IPS DF 19.7 (cell line): ENCODE measurements around the gene KDM3A.

Source experiments
- DNase-seq: peaks from one replicate; pipeline ENCODE4 v3.0.0-alpha.2; 2013; ENCODE audit warnings: low read depth, low spot score

KDM3A gene, protein sequence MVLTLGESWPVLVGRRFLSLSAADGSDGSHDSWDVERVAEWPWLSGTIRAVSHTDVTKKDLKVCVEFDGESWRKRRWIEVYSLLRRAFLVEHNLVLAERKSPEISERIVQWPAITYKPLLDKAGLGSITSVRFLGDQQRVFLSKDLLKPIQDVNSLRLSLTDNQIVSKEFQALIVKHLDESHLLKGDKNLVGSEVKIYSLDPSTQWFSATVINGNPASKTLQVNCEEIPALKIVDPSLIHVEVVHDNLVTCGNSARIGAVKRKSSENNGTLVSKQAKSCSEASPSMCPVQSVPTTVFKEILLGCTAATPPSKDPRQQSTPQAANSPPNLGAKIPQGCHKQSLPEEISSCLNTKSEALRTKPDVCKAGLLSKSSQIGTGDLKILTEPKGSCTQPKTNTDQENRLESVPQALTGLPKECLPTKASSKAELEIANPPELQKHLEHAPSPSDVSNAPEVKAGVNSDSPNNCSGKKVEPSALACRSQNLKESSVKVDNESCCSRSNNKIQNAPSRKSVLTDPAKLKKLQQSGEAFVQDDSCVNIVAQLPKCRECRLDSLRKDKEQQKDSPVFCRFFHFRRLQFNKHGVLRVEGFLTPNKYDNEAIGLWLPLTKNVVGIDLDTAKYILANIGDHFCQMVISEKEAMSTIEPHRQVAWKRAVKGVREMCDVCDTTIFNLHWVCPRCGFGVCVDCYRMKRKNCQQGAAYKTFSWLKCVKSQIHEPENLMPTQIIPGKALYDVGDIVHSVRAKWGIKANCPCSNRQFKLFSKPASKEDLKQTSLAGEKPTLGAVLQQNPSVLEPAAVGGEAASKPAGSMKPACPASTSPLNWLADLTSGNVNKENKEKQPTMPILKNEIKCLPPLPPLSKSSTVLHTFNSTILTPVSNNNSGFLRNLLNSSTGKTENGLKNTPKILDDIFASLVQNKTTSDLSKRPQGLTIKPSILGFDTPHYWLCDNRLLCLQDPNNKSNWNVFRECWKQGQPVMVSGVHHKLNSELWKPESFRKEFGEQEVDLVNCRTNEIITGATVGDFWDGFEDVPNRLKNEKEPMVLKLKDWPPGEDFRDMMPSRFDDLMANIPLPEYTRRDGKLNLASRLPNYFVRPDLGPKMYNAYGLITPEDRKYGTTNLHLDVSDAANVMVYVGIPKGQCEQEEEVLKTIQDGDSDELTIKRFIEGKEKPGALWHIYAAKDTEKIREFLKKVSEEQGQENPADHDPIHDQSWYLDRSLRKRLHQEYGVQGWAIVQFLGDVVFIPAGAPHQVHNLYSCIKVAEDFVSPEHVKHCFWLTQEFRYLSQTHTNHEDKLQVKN (N-terminal part only)

DNA sequence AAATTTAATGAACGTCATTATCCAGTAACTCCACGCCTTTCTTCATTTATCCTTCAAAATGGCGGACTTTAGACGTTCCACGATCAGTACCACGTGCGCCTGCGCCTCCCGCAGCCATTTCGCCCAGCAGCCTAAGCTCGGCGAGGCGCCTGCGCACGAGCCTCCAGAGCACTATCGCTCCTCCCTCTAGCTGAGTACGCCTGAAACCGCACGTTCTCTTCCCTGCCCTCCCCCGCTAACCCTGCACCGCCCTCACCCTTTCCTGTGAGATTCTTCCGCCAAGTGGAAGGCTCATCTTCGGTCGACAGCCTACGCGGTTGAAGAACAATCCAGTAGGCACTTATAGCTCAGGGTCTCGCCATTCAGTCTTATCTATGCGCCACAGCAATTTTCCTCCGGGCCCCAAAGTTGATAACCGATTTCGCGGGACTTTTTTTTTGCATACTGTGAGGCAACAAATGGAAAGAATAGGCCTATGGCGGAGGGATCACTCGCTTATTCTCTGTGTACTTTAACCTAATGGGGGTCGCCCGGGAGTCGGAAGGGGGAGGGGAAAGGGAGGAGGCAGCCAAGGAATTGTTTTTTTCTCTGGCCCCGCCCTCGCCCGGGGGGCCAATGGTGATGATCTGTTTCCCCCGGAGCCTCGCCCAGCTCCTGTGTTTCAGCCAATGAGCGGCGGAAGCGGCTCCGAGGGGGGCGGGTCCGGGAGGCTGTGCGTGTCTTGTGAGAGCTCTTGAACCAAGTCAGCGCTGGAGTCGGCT is at the start of gene KDM3A:
Gene KDM3A (plus strand): TSS at position 741 of the 761 bp plus-strand sequence. CDS start 677 bp downstream, outside the sequence.
- peak; percentile 97 for DNase-seq

DNA sequence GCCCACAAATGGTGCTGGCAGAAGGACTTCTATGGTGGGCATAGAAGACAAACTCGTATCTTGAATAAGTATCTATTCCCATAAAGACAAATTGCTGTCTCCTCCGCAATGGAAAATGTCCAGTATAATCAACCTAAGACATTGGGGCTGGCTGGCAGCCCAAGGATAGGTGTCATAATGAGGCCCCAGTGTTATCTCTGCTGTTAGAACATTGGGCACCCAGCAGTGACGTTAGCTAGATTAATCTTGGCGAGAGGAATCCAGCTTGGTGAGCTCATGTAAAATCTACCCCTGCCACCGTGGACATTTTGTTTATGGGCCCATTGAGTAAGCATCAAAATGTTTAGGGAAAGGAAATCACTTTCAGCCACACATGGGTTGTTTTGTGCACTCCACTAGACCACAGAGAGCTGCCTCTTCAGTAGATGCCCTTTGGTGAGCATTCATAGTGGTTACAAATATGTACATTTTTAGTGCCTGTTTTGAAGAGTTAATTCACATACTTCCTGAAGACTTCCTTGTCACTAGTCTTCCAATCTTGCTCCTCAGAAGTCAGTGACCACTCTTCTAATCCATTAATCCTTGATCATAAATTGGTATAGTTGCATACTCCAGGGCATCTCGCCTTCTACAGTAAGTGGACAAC is 48.2 kb upstream of the KDM3A start:
- no peak for DNase-seq

DNA sequence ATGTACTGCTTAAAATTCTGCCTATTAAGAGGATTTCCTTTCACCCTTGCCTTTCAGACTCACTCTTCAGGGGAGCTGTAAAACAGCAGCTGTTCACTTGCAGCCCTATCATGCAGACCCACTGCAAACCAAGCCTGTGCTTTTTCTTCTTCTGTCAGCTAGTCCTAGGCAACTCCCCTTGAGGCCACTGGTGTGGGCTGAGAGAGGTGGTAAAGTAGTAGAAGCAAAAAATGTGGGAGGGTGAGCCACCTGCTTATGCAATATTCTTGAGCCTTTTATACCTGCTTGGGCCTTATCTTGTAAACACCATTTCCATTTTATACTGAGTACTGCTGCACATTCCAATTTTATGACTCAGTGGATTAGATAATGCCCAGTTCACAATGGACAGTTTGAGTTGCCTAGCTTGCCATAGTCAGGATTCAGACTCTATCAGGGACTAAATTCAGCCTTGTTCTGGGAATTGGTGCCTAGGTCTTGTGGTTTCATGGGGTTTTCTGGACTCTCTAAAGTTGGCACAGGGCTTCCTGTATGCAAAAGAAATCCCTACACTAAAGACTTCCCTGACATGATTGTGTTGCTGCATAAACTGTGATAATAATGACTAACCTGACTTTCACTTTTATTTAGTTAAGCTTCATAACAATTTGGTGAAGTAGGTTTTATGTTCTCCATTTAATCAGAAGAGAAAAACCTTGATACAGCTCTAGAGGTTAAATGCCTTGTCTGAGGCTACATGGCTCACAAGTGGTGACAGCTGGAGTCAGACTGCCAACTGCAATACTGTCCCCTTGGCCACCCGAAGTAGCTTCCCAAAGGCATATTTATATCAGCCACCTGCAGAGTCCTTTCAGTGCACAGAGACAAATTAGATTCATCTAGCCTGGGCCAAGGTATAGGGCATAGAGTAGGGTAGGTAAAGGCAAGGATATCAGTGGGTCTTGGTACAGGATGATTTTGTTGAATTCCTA is 47.4 kb upstream of the KDM3A start:
- DNase-seq: no peak

DNA sequence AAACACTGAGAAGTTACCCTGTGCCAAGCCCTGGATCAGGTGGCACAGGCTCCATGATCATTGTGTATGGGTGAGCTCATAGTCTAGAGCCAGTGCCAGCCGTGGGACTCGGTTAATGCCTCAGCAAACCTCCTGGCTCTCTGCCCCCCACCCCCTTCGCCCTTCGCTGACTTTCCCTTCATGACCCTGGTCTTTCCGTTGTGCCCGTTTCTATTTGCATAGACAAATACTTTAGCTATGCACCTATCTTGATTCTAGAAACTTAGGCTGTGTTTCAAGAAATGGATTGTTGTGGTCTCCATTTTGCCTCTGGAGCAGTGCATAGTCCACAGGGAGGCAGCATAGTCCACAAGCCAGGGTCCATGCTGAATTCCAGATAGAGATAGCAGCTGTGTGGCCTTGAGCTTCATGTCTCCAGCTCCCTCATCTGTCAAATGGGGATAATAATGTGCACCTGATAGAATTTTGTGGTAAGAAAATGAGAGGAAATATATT is 44.8 kb upstream of the KDM3A start:
- no peak for DNase-seq

DNA sequence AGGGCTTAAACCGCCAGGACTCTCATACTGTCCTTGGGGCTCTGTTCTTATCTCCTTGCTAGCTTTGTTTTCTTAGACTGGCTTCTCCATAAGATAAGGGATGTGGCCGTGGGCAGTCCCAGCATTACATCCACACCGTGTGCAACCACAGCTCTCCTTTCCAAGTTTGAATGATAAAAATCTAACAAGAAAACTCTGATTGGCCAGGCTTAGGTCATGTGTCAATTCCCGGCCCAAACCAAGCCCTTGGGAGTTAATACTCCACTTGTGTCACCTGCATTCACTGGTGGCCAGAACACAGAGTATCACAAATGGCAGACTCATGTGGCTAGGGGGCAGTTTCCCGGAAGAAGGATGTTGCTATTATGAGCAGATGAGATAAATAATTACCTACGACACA is 43.2 kb upstream of the KDM3A start:
- DNase-seq: no peak

DNA sequence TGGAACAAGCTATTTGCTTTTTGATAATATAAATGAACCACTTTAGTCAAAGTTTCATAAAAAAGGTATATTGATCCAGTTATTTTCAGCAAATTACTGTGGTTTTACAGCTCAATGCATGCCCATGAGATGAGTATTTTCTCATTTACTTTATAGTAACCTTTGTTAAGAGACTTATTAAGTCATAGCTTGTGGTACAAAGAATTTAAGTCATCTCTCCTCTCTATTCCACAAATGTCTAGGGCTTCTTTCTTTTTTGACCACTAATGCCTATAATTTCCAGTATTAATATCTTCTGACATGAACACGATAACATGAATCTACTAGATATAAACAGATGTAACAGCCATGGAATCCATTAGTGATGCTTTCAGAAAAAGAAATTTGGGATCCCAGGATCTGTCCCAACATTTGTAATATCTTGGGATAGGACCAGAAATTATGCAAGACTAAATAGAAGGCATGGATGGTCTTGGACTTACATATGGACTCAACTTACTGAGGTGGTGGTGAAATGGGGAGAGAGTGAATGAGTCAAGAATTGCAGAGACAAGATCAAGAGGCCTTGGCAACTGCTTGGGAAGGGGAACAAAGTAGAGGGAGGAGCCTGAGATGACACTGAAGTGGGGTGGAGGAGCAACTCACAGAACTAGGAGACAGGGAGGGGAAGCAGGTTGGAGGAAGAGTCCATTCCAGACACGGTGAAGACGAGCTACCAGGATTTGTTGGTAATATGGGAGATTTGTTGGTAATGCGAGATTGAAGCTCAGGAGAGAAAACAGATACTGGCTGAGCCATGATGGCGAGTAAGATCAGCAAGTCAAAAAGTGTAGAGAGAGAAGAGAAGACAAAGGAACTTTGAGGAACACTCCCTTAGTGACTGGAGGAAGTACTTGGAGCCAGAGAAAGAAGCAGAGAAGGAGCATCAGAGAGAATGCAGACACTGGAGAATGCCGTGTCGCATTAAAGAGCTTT is 42.4 kb upstream of the KDM3A start:
- DNase-seq: no peak

DNA sequence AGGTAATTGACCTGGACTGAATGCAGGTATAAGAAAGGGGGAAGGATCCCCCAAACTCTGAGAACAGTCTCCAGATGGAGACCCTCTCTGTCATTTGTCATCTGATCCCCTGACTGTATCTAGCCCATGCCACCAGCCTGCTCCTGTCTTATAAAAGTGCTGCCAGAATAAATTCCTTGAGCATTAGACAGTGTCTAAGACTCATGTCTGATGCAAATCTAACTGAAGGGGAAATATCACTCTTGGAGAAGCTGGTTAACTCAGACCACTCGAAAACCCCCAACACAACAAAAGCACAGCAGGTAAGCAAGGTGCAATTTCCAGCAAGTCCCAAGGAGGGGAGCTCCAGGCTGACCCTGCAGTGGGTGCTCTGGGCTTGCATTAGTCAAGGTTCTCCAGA is 40.9 kb upstream of the KDM3A start:
- no peak for DNase-seq

DNA sequence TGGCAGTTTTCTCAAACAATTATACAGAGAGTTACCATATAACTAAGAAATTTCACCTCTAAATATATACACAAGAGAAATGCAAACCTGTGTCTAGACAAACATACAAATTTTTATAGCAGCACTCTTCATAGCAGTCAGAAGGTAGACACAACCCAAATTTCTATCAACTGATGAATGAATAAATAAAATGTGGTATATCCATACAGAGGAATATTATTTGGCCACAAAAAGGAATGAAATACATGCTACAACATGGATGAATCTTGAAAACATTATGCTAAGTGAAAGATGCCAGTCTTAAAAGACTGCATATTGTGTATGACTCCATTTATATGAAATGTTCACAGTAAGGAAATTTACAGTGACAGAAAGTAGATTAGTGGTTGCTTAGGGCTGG is 30.6 kb upstream of the KDM3A start:
- no peak for DNase-seq

DNA sequence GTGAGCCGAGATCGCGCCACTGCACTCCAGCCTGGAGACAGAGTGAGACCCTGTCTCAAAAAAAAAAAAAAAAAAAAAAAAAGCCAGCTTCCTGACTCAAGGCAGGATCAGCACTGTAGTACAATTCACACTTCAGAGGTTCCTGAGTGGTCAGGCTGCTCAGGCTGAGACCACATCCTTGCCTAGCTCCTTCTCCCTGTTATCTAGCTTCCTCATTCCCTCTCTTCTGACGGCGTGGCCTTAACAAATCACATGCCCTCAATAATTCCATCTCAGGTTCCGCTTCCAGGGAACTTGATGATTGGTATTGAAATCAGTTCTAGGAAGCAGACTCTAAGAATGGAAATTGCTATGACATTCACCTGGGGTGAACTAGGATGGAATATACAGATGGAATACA is 29.8 kb upstream of the KDM3A start:
- no peak for DNase-seq

DNA sequence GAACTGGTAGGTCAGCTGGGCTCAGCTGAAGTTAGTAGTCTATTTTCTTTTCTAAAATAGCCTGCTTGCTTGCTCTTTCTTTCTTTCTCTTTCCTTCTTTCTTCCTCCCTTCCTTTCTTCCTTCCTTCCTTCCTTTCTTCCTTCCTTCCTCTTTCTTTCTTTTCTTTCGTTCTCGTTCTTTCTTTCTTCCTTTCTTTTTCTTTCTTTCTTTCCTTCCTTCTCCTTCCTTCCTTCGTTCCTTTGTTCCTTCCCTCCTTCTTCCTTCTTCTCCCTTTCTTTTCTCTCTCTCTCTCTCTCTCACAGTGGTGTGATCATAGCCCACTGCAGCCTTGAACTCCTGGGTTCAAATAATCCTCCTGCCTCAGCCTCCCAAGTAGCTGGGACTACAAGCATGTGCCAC is 29.2 kb upstream of the KDM3A start:
- no peak for DNase-seq

DNA sequence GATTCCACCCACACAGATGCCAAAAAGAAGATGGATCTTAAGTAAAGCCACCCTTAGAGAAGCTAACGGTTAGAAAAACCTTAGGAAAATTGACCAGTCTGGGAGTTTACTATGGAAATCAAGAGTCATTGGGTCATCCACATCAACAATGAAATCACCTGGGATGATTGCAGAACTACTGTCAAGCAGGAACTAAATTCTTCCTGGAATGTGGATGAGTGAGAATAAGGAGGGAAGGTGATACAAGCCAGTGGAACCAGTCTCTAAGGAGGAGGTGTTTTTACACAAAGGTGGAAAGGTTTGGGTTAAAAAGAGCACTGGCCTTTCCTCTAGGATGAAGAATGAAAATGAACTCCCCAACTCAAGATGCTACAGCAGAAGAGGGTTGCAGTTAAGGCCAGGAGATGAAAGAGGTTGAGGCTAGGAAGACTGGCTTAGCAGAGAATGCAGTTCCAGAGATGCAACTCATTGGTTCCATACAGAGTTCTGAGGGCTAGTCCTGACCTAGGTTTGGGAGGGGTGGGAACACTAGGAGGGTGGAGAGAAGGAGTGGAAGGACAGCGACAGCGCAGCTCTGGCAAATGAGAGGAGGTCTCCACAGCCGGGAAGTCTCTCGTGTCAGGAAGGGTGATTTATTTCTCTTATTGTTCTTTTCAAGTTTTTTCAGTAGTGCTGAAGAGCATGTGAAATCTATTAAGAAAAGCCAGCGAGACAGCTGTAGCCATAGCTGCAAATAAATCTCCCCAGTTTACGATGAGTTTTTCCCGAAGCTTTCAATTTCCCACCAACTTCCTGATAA is 27.7 kb upstream of the KDM3A start:
- DNase-seq: no peak

DNA sequence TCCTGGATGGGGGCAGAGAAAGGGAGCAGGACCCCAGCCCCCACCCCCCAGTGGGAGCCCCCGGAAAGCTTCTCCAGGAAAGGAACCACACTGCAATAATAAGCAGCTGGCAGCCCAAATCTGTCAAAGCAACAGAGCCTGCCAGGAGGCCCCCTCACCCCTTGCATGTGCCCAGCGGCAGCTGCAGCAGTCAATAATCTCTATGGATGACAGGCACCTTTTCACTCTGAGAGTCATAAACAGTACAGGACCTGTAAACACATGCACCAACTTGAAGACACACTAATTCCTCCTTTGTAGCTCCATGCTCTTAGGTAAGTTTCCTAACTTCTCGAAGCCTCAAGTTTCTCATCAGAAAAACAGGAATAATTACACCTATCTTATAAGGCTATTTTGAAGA is 26.2 kb upstream of the KDM3A start:
- no peak for DNase-seq

DNA sequence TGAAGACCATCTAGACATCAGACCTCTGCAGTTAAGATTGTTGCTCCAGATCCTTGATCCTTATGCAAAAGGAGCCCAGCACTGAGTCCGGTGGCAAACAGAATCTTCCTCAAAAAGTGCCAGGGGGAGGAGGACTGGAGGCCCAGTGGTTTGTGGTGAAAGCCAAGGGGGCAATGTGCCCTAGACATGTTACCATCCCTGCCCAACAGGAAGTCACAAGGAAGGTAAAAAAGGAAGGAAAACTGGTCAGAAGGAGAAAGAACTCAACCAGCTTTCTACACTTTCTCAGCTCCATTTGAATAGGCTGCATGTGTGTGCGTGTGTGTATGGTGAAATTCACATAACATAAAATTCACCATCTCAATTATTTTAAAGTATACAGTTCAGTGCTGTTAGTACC is 25.0 kb upstream of the KDM3A start:
- no peak for DNase-seq

DNA sequence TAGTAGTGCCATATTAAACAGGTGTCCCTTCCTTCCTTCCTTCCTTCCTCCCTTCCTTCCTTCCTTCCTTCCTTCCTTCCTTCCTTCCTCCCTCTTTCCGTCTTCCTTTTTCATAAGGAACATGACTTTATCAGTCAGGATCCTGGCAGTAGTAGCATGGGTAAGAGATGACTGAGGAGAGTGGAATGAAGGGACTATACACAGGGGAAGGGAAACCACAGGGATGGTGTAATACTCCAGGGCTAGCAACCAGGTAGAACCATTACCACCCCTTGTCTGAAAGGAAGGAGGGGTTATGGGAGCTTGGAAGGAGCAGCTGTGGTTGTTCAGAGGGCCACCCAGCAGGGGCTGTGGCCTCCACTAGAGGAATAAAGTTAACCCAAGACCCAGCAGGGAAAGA is 23.2 kb upstream of the KDM3A start:
- DNase-seq: no peak

DNA sequence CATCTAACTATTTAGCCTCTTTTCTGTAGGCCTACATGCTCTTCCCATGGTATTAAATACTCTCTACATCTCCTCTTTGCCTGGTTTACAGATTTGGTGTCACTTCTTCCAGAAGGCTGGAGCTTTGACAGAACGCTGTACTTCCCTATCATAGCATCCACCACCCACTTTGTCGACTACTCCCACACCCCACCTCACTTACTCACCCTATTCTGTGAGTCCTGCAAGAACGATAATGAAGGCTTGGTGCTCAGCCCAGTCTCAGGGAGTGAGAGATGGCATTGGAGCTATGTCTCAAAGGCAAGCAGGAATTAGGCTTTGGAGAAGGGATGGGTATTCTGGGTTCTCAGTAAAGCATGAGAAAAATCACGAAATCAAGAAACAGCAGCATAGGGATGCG is 20.3 kb upstream of the KDM3A start:
- no peak for DNase-seq

DNA sequence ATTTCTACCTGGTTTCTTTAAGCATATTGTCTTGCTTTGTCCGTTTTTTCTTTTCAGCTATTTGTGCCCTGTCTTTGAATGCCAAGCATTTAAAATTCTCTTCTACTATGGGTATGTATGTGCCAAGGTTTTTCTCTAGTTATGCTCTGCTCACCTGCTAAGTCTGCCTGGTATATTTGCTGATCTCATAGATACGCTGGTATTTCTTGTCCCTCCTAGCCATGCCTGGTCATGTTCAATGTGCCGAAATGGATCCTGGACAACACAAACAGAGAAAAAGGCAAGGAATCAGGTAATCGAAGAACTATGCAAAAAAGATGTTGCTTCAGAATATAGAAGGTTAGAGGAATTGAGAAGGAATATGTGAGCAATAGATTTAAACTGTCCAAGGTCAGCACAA is 14.9 kb upstream of the KDM3A start:
- no peak for DNase-seq

DNA sequence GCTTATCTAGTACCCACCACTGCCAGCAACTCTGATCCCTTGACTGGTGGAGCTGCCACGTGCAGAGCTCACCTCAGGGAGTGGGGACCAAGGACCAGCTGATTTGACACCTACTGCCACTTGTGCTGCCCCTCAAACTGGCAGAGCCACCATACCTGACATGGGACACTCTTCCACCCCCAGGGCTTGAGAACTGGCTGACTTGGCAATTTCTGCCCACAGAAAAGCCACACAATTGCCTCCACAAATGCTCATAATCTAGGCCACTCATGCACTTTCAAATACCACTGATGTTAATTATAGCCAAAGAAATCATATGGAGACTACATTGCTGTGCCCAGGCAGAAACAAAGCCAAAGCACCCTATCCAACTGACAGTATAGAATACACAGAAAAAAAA is 11.8 kb upstream of the KDM3A start:
- DNase-seq: no peak
